Measurements from ENCODE around the gene RNF208.

GRCh38 chr9:137219757-137220316 is 2.2 kb downstream of the RNF208 start:
- no peak for TF ChIP-seq EZH2 (IDR thresholded peaks at IDR 0.05; ENCODE audit: borderline replicate concordance, low read depth, low read length, severe bottlenecking)
- TF ChIP-seq CTCF (IDR thresholded peaks at IDR 0.05; ENCODE audit: borderline replicate concordance, extremely low read depth, low read length, poor library complexity, severe bottlenecking): no peak
